ENCODE results near the gene KDM4D.
"Not testable (repeated sequence)": the region's sequence is repeated elsewhere in the genome, so short reads cannot be mapped to it uniquely, and the experiment has no call there.

The KDM4D gene

DNA sequence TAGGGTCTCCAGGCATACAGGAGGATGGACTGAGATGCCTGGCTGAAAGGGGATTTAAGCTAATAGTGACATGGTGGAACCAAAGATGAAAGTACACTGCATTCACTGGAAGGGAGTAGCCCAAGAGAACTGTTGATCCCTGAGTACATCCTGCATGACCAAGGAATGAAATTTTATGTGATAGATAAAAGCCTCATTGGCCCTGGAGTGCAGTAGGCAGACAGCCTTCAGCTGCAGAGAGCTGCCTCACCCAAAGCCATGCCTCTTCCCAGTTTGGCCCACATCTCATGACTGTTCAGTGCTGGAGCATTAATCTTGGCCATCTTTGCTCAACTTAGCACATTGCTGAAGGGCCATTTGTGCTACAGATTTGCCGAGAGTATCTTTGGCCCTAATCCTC is 59.5 kb downstream of the KDM4D start:
- DNase-seq (ENCODE audit: low spot score): no peak

GRCh38 chr11:95035316-95035715 is 61.8 kb downstream of the KDM4D start:
- no peak for DNase-seq (ENCODE audit: low spot score)

DNA sequence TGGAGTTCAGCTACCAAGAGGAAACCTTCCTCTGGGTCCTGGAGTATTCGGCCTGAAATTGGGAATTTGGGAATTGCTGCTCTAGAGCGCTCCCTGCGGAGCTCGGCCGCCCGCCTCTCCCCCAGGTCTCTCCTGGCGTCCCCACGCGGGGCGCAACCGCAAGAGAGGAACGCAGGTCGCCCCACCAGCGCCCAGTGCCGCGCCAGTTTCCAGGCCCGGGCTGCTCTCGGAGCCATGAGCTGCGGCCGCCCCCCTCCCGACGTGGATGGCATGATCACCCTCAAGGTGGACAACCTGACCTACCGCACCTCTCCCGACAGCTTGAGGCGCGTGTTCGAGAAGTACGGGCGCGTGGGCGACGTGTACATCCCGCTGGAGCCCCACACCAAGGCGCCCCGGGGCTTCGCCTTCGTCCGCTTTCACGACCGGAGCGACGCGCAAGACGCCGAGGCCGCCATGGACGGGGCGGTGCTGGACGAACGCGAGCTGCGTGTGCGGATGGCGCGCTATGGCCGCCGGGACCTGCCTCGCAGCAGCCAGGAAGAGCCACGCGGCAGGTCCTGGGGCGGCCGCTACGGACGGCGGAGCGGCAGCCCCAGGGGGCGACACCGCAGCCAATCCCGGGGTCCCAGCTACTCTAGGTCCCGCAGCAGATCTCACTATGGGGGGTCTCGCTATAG is 64.0 kb downstream of the KDM4D start:
- DNase-seq (ENCODE audit: low spot score): not testable (repeated sequence)

- no peak for DNase-seq (ENCODE audit: low spot score)
These were observed 68.7 kb downstream of the KDM4D start for GRCh38 chr11:95042239-95042638.

DNA sequence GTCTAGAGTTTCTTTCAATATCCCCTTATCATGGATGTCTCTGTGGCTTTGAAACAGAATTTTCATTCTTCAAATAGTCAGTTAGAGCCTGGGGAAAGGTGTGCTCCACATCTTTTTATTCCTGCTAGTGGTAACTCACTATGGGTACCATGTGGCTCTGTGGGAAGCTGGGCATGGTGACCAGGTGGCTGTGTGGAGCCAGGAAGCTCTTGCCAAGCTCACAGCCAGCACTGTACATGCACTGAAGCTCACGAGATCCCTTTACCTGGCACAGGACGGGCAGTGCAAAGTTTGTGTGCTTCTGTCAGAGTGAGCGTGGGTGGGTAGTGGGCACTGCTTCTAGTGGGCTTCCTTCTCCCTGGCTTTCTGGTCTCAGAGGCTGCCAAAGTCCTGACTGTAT is 69.4 kb downstream of the KDM4D start:
- DNase-seq (ENCODE audit: low spot score): no peak

DNA sequence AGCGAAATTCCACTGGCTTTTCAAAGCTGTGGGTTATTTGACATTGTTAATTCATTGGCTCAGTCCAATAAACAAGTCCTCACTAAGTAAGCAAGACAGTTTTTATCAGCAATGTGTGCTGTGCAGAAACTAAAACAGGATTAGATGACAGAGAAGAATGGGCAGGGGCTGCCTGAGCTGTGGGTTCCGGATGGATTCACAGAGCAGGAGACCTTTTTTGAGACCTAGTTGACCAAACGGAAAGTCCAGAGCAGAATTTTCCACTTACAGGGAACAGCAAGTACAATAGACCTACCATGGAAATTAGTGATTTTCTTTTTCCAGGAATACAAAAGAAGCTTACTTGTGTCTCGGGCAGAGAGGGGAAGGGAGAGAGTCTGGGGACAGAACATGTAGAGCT is 70.5 kb downstream of the KDM4D start:
- DNase-seq (ENCODE audit: low spot score): no peak

DNA sequence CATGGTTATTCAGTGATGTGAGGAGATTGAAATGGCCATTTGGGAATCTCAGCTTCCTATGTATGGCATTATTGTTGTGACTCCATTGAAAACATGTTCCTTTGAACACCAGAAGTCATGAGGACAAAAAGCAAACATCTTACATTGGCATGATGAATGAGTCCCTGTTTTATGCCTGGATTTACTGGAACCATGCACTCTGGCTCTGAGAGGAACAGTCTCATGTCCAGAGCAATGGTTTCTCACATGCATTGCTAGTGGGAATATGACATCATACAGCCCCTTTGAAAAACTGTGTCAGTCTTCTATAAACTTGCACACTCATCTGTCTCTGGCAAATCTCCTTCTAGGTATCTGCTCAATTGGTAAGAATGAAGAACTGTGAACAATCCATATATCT is 72.3 kb downstream of the KDM4D start:
- DNase-seq (ENCODE audit: low spot score): no peak
